Prostate gland (tissue), 2 donors: ENCODE measurements around the gene KRT7.
"Not testable (repeated sequence)": the region's sequence is repeated elsewhere in the genome, so short reads cannot be mapped to it uniquely, and the experiment has no call there.

Experiments
- CTCF ChIP-seq, 4 experiments: fragments of 200-600 bp in 2 of 4; fragments of 450-650 bp in 2 of 4; sonication (generic) in 2 of 4; IDR thresholded peaks; 1 replicate in 3 of 4; 2 replicates in 1 of 4; pipeline ENCODE4 v1.5.1; 2016 to 2019; ENCODE audit warnings: antibody characterized with exemption in 4 of 4, mild to moderate bottlenecking in 2 of 4, moderate library complexity in 2 of 4
- POLR2A ChIP-seq: fragments of 450-650 bp; IDR thresholded peaks from one replicate; pipeline ENCODE4 v1.6.1; 2016; ENCODE audit warnings: antibody characterized with exemption, mild to moderate bottlenecking
- POLR2AphosphoS5 ChIP-seq: sonication (generic); formaldehyde crosslinking; IDR thresholded peaks from one replicate; pipeline ENCODE4 v1.6.1; 2017; ENCODE audit warnings: antibody characterized with exemption

- peak in 1 of 4 experiments; percentile 5 for TF ChIP-seq CTCF (IDR thresholded peaks at IDR 0.05)
- not testable (repeated sequence) for TF ChIP-seq POLR2A, POLR2AphosphoS5
Measured at GRCh38 chr12:52252175-52252615, 19.2 kb downstream of the KRT7 start.
